ENCODE results near the gene FAM120B.

- TF ChIP-seq YY1 (IDR thresholded peaks at IDR 0.05; ENCODE audit: extremely low read depth, insufficient replicate concordance, low read depth, low read length) (no peak), EZH2 (IDR thresholded peaks at IDR 0.05) (no peak), FOSL1 (IDR thresholded peaks at IDR 0.05; ENCODE audit: low read depth) (no peak), ZBTB33 (IDR thresholded peaks at IDR 0.05; ENCODE audit: extremely low read depth, insufficient replicate concordance, low read length) (no peak), CTCF (IDR thresholded peaks at IDR 0.05 in 2 of 3, conservative IDR thresholded peaks at IDR 0.05 in 1 of 3; ENCODE audit: borderline replicate concordance in 1 of 3, insufficient read depth in 1 of 3, low read depth in 2 of 3, low read length in 2 of 3) (no peak), EGR1 (IDR thresholded peaks at IDR 0.05; ENCODE audit: low read depth) (no peak), ELF1 (IDR thresholded peaks at IDR 0.05; ENCODE audit: borderline replicate concordance, low read depth) (no peak), MAX (IDR thresholded peaks at IDR 0.05) (no peak), POLR2A (IDR thresholded peaks at IDR 0.05; ENCODE audit: borderline replicate concordance, extremely low read depth, insufficient read depth, insufficient read length) (no peak), ZNF274 (IDR thresholded peaks at IDR 0.05; ENCODE audit: low read depth, low read length) (no peak), JUND (IDR thresholded peaks at IDR 0.05) (no peak), TCF7L2 (IDR thresholded peaks at IDR 0.05; ENCODE audit: borderline replicate concordance, extremely low read depth, insufficient read depth, insufficient read length) (no peak)
Measured at GRCh38 chr6:170263410-170263809, 43.1 kb upstream of the FAM120B start.

Data from HCT116 (cell line).